Kidney (tissue), 14 donors: ENCODE data around the gene SYNGAP1. TPM values are rescaled to one million over a fixed set of nuclear protein-coding genes. Genes with fewer than 3 reads are reported as not detected.

Experiments used
- DNase-seq, 5 donors: peaks; one replicate each; pipeline ENCODE4 v3.0.0-alpha.2; 2013 to 2020
- FAIRE-seq: peaks from 2 replicates; lab custom pipeline; 2012; peaks lifted over from hg19 to GRCh38; lab: Jason Lieb, UNC
- H3K27ac ChIP-seq, 2 donors: one replicate each; pipeline ENCODE4 v1.7.0; 2013; ENCODE audit warnings: low read depth in 2 of 2, low read length in 2 of 2, inconsistent platforms in 1 of 2
- H3K27me3 ChIP-seq: one replicate; pipeline ENCODE4 v1.7.1; 2013; ENCODE audit warnings: low read length, inconsistent platforms; ENCODE audit not compliant: control insufficient read depth, insufficient read depth
- H3K36me3 ChIP-seq, 3 donors: one replicate each; pipeline versions ENCODE4 v1.7.0 to v1.7.1; 2013; ENCODE audit warnings: low read length in 3 of 3, control low read depth in 1 of 3, inconsistent platforms in 1 of 3; ENCODE audit not compliant: insufficient read depth in 3 of 3, control insufficient read depth in 2 of 3
- H3K4me1 ChIP-seq, 3 donors: one replicate each; pipeline versions ENCODE4 v1.7.0 to v1.7.1; 2013; ENCODE audit warnings: low read length in 3 of 3, inconsistent platforms in 1 of 3, low read depth in 1 of 3; ENCODE audit not compliant: control insufficient read depth in 2 of 3, insufficient read depth in 2 of 3
- H3K4me3 ChIP-seq, 3 donors: one replicate each; pipeline versions ENCODE4 v1.7.0 to v1.8.1; 2013; ENCODE audit warnings: low read length in 3 of 3, control low read depth in 1 of 3, inconsistent platforms in 1 of 3
- H3K9ac ChIP-seq, 3 donors: one replicate each; pipeline versions ENCODE4 v1.7.0 to v1.7.1; 2013; ENCODE audit warnings: low read length in 3 of 3, control low read depth in 1 of 3, inconsistent platforms in 1 of 3
- H3K9me3 ChIP-seq, 3 donors: one replicate each; pipeline versions ENCODE4 v1.7.0 to v1.7.1; 2013; ENCODE audit warnings: low read length in 3 of 3, control low read depth in 1 of 3, inconsistent platforms in 1 of 3; ENCODE audit not compliant: control insufficient read depth in 2 of 3, insufficient read depth in 1 of 3
- intact Hi-C: fragments of 100-400 bp; cut with DNase I; formaldehyde crosslinking; loops from one replicate; pipeline ENCODE4 v1.11.1; 2022
- microRNA-seq: library from miRNA; unstranded; fragments of <30 nt; microRNA quantifications from one replicate; pipeline ENCODE4 v1.2.0, GENCODE V29; 2020
- polyA plus RNA-seq: library from polyadenylated mRNA; stranded (reverse); fragments of 350-450 nt; fragmentation: Illumina TruSeq; extraction: RNeasy Lipid Tissue Mini Kit (QIAGEN cat#74804); gene quantifications from one replicate; pipeline ENCODE4 v1.2.3, GENCODE V29; 2014; ENCODE audit warnings: low read depth, low replicate concordance; ENCODE audit not compliant: insufficient read depth
- total RNA-seq: library from RNA; stranded (reverse); fragmentation: NEBNext Ultra II Directional; extraction: Animal tissue kit (Norgen Biotek cat#: 25700); gene quantifications from one replicate; pipeline ENCODE4 v1.2.1, GENCODE V29; 2021
- TF ChIP-seq, protein P1 (sequence below): IDR thresholded peaks from 3 replicates; pipeline ENCODE4 v1.5.1; 2012; ENCODE audit warnings: mild to moderate bottlenecking, moderate library complexity, borderline replicate concordance; ENCODE audit not compliant: insufficient read depth; ENCODE audit errors: extremely low read depth
- donor health status: control.
- donor health status: control.
- donor health status: control.
- donor health status: control.
- donor health status: control.
- donor health status: DM: yes; HTN: yes; CAD: no.
- donor health status: Normal renal cell carcinoma (clear cell type).

SYNGAP1 gene
- total and polyA plus RNA-seq, 2 donors from 2014 or later, result 2.7 to 17.8 TPM

DNA sequence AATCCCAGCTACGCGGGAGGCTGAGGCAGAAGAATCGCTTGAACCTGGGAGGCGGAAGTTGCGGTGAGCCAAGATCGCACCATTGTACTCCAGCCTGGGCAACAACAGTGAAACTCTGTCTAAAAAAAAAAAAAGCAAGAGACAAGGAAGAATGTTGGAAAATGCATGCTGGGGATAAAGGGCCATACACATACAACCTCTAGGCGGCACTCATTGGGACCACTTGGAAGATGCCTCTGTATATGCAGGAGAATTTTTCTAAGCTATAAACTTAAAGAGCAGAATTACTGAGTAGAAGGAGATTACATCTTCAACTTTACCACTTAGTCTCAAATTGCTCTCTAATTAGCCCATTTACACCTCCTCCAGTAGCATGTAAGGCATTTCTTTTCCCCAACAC, 77.3 kb downstream of the SYNGAP1 start:
- Histone ChIP-seq H3K27me3 (no peaks in the 10 kb centered on the region), H3K36me3 (no peaks in the 10 kb centered on the region), H3K4me3 (no peak overlapping the region), H3K9me3 (no peaks in the 10 kb centered on the region), H3K9ac (no peak overlapping the region), H3K27ac (no peak overlapping the region), H3K4me1 (no peaks in the 10 kb centered on the region)
- TF ChIP-seq, protein P1, sequence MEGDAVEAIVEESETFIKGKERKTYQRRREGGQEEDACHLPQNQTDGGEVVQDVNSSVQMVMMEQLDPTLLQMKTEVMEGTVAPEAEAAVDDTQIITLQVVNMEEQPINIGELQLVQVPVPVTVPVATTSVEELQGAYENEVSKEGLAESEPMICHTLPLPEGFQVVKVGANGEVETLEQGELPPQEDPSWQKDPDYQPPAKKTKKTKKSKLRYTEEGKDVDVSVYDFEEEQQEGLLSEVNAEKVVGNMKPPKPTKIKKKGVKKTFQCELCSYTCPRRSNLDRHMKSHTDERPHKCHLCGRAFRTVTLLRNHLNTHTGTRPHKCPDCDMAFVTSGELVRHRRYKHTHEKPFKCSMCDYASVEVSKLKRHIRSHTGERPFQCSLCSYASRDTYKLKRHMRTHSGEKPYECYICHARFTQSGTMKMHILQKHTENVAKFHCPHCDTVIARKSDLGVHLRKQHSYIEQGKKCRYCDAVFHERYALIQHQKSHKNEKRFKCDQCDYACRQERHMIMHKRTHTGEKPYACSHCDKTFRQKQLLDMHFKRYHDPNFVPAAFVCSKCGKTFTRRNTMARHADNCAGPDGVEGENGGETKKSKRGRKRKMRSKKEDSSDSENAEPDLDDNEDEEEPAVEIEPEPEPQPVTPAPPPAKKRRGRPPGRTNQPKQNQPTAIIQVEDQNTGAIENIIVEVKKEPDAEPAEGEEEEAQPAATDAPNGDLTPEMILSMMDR, result no peak
- DNase-seq (no peak), FAIRE-seq (no peak)
- intact Hi-C loops, result no loop called here

DNA sequence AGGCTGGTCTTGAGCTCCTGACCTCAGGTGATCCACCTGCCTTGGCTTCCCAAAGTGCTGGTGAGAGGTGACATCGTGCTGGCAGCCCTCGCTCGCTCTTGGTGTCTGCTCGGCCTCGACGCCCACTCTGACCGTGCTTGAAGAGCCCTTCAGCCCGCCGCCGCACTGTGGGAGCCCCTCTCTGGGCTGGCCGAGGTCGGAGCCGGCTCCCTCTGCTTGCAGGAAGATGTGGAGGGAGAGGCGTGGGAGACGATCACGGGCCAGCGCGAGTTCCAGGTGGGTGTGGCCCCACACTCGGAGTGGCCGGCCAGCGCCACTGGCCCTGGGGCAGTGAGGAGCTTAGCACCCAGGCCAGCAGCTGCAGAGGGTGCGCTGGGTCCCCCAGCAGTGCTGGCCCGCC, 82.6 kb downstream of the SYNGAP1 start:
- H3K27ac ChIP-seq, result no peak overlapping the region
- no peaks in the 10 kb centered on the region for H3K9me3 ChIP-seq
- H3K4me1 ChIP-seq, result no peaks in the 10 kb centered on the region
- H3K9ac ChIP-seq, result no peak overlapping the region
- FAIRE-seq (no peak), DNase-seq (peak in 1 of 5 donors; percentile 76)
- H3K4me3 ChIP-seq, result no peak overlapping the region
- intact Hi-C loops, result no loop called here
- TF ChIP-seq, protein P1, result no peak
- no peaks in the 10 kb centered on the region for H3K36me3 ChIP-seq
- no peaks in the 10 kb centered on the region for H3K27me3 ChIP-seq

DNA sequence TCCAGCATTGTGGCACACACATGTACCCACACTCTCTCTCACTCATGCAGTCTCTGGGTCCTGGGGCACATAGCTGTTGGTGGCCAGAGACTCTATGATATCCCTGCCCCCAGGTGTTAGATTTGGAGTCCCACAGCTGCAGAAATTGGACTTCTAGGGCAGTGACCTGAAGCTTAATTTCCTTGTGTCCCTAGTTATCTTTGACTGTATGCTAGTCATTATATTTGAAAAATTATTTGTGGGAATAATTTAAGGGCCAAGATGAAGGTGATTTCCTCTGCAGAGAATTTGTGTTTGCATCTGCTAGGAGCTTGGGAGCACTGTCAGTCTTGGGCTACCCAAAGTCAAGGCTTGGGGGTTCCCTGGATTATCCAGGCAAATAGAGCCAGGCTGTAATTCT, 84.6 kb downstream of the SYNGAP1 start:
- H3K27me3 ChIP-seq, result no peaks in the 10 kb centered on the region
- no peak overlapping the region for H3K9ac ChIP-seq
- DNase-seq (no peak), FAIRE-seq (no peak)
- no peak overlapping the region for H3K4me3 ChIP-seq
- TF ChIP-seq, protein P1, result no peak
- no peak overlapping the region for H3K27ac ChIP-seq
- intact Hi-C loops, result no loop called here
- no peaks in the 10 kb centered on the region for H3K9me3 ChIP-seq
- H3K4me1 ChIP-seq, result peaks cover 0 to 4% (median 0%) of the 10 kb centered on the region in 3 donors
- H3K36me3 ChIP-seq, result no peaks in the 10 kb centered on the region

Small RNA genes within 50 kb of the gene (microRNA-seq; reads per million reads assigned to microRNA genes)
- not detected for gene MIR5004

Other genes with a start within 250 kb of the SYNGAP1 start
- 0.85 TPM for gene COL11A2, start 227.6 kb upstream of the SYNGAP1 start, total RNA-seq
- 2.3 TPM for gene COL11A2, start 227.6 kb upstream of the SYNGAP1 start, polyA plus RNA-seq
- gene RXRB, start 219.4 kb upstream of the SYNGAP1 start, total RNA-seq, result 52.2 TPM
- 35.7 TPM for gene RXRB, start 219.4 kb upstream of the SYNGAP1 start, polyA plus RNA-seq
- 83.3 TPM for gene SLC39A7, start 219.2 kb upstream of the SYNGAP1 start, total RNA-seq
- gene SLC39A7, start 219.2 kb upstream of the SYNGAP1 start, polyA plus RNA-seq, result 118 TPM
- gene HSD17B8, start 215.4 kb upstream of the SYNGAP1 start, total RNA-seq, result 26.6 TPM
- 83.0 TPM for gene HSD17B8, start 215.4 kb upstream of the SYNGAP1 start, polyA plus RNA-seq
- 47.2 TPM for gene RING1, start 211.6 kb upstream of the SYNGAP1 start, total RNA-seq
- gene RING1, start 211.6 kb upstream of the SYNGAP1 start, polyA plus RNA-seq, result 48.6 TPM
- 64.4 TPM for gene VPS52, start 148.2 kb upstream of the SYNGAP1 start, total RNA-seq
- 35.8 TPM for gene VPS52, start 148.2 kb upstream of the SYNGAP1 start, polyA plus RNA-seq
- 1,706 TPM for gene RPS18, start 148.0 kb upstream of the SYNGAP1 start, total RNA-seq
- 2,618 TPM for gene RPS18, start 148.0 kb upstream of the SYNGAP1 start, polyA plus RNA-seq
- gene B3GALT4, start 142.9 kb upstream of the SYNGAP1 start, total RNA-seq, result 20.2 TPM
- 14.0 TPM for gene B3GALT4, start 142.9 kb upstream of the SYNGAP1 start, polyA plus RNA-seq
- 40.3 TPM for gene WDR46, start 130.8 kb upstream of the SYNGAP1 start, total RNA-seq
- 46.5 TPM for gene WDR46, start 130.8 kb upstream of the SYNGAP1 start, polyA plus RNA-seq
- 46.8 TPM for gene PFDN6, start 130.5 kb upstream of the SYNGAP1 start, total RNA-seq
- gene PFDN6, start 130.5 kb upstream of the SYNGAP1 start, polyA plus RNA-seq, result 159 TPM
- 92.4 TPM for gene RGL2, start 121.1 kb upstream of the SYNGAP1 start, total RNA-seq
- gene RGL2, start 121.1 kb upstream of the SYNGAP1 start, polyA plus RNA-seq, result 56.2 TPM
- 217 TPM for gene TAPBP, start 106.0 kb upstream of the SYNGAP1 start, total RNA-seq
- 53.5 TPM for gene TAPBP, start 106.0 kb upstream of the SYNGAP1 start, polyA plus RNA-seq
- 22.9 TPM for gene ZBTB22, start 102.3 kb upstream of the SYNGAP1 start, total RNA-seq
- 16.3 TPM for gene ZBTB22, start 102.3 kb upstream of the SYNGAP1 start, polyA plus RNA-seq
- 35.5 TPM for gene DAXX, start 97.1 kb upstream of the SYNGAP1 start, total RNA-seq
- 23.7 TPM for gene DAXX, start 97.1 kb upstream of the SYNGAP1 start, polyA plus RNA-seq
- 2.3 TPM for gene KIFC1, start 28.2 kb upstream of the SYNGAP1 start, total RNA-seq
- not detected for gene KIFC1, start 28.2 kb upstream of the SYNGAP1 start, polyA plus RNA-seq
- gene PHF1, start 9.1 kb upstream of the SYNGAP1 start, total RNA-seq, result 63.8 TPM
- 87.6 TPM for gene PHF1, start 9.1 kb upstream of the SYNGAP1 start, polyA plus RNA-seq
- 163 TPM for gene CUTA, start 2.0 kb upstream of the SYNGAP1 start, total RNA-seq
- gene CUTA, start 2.0 kb upstream of the SYNGAP1 start, polyA plus RNA-seq, result 433 TPM
- gene ZBTB9, start 34.5 kb downstream of the SYNGAP1 start, total RNA-seq, result 11.5 TPM
- 6.4 TPM for gene ZBTB9, start 34.5 kb downstream of the SYNGAP1 start, polyA plus RNA-seq
- 22.3 TPM for gene BAK1, start 160.2 kb downstream of the SYNGAP1 start, total RNA-seq
- gene BAK1, start 160.2 kb downstream of the SYNGAP1 start, polyA plus RNA-seq, result 26.7 TPM
- gene ITPR3, start 201.3 kb downstream of the SYNGAP1 start, total RNA-seq, result 86.3 TPM
- 4.2 TPM for gene ITPR3, start 201.3 kb downstream of the SYNGAP1 start, polyA plus RNA-seq